HG03521 (cell line): ENCODE measurements around the gene ADH1B.
"Not testable (repeated sequence)": the region's sequence is repeated elsewhere in the genome, so short reads cannot be mapped to it uniquely, and the experiment has no call there.

Experiments
- ATAC-seq: cut with Tn5 transposase; IDR thresholded peaks from one replicate; pipeline ENCODE4 v1.9.1; 2021; ENCODE audit warnings: mild to moderate bottlenecking, moderate library complexity; ENCODE audit not compliant: unreplicated experiment

The ADH1B gene

DNA sequence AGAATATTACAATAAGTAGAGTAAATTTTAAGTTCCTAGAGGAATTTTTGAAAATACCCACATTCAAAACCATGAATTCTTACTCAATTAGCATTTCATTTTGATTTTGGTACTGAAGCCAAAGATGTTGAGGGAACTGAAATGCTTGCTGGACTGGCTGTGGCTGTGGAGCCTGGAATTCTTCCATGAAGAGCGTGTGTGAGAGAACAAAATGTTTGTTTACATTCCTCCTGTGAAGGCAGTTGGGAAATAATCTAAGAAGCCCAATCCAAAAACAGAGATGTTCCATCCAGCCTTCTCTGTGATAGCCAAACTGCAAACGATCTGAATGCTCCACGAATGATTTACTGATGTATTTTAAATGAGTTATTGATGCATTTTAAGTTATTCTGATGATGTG, 3.8 kb upstream of the ADH1B start:
- no peak for ATAC-seq

DNA sequence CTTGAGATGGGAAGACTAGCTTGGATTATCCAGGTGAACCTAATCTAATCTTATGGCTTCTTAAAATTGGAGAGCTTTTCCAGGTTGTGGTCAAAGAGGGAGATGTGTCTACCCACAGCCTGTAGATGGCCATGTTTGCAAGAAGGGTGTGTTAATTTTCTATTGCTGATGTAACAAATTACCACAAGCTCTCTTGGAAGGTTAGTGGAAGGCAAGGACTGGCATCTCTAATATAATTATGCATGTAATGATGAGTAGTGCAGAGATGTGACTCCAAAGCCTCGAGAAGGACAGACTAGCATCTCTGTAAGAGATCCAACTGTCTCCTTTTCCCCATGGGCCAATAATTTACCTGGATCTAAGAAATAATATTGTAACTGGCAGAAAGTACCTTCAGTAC, 3.2 kb upstream of the ADH1B start:
- no peak for ATAC-seq

DNA sequence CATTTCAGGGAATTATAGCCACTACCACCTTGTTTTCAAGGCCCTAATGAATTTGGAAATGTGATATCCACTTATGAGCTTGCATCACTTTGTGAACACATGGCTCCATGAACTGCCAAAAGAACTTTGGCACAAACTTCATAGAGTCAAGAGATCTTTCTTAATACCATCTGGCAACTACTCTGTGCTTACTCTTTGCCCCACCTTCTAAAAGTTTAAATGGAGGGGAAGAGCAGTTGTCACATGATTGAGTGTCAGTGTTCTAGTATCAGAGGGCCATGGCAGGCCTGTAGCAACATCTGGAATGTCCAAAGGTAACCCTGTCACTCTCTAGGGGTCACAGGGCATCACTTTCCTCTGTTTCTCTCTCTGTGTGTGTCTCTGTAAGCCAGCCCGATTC, 2.6 kb upstream of the ADH1B start:
- no peak for ATAC-seq

DNA sequence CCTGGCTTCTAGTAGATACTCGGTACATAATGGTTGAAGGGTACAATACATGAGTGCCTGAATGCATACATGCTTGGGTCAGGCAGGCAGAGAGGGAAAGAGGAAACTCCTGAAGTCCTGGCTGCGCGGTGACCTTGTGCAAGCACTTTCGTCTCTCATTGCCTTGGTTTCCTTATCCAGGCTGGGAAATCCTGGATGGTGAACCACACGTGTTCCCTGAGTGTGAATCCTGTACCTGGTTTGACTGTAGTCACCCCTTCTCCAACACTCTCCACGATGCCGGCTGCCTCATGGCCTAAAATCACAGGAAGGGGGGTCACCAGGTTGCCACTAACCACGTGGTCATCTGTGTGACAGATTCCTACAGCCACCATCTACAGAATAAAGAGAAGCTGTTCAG, 3.4 kb downstream of the ADH1B start:
- ATAC-seq = not testable (repeated sequence)

DNA sequence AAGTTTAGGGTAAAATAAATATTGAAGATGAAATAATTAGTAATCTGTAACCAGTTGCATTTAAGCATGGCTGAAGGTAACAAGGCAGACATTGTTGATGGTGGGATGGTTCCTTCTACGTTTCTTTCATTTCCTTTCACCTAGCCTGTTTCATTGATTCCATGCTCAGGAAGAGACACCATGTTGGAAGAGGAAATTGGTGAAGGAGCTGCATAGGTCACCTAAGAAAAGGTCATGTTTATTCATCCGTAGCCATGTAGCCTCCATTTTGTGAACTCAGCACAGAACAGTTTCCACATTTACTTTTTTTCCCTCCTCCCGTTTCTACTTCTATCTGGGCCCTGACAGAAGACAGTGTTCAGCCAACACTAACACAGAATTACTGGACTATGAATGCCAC, 3.8 kb downstream of the ADH1B start:
- no peak for ATAC-seq

DNA sequence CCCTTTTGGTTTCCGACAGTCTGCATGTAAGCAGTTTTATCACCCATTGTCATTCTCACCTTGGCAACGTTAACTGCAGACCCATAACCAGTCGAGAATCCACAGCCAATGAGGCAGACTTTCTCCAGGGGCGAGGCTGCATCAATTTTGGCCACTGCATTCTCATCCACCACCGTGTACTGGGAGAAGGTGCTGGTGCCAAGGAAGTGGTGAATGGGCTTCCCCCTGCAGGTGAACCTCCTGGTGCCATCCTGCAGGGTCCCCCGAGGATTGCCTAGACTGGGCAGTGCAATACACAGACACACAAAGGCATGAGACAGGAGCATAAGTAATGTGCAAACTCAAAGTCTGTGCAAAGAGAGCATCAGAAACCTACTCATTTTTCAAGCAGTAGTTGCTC, 5.4 kb downstream of the ADH1B start:
- ATAC-seq = no peak

DNA sequence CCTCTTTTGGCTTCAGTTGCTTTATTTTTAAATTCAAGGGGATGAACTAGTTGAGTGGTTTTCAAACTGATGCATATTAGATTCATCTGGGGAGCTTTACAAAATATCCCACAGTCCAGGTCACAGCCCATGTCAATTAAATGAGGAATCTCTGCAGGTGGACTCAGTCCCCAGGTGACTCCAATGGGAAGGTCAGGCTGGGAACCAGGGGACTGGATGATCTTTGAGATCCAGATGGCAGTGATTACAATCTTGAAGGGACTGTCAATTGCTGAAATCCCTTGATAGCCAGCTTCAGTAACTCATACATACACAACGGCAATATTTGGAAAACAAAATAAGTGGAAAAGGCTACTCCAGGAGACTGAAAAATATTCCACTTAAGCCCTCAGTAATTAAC, 7.0 kb downstream of the ADH1B start:
- no peak for ATAC-seq

DNA sequence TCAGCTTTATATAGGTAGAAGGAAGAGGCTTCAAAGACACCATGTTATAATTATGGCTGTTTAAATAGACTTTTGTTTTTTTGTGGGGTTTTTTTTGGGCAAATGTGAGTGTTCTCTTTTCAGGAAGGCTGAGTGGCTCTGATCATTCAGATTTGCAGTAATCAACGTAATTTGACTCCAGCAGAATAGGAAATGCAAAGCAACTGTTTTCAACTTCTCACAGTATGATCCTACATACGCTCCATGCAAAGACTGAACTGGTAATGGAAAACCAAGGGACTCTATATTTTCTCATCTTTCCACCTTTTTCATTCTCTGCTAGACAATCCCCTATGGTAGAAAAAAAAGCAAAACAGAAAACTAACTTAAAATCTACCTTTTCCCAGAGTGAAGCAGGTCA, 10.8 kb downstream of the ADH1B start:
- no peak for ATAC-seq

DNA sequence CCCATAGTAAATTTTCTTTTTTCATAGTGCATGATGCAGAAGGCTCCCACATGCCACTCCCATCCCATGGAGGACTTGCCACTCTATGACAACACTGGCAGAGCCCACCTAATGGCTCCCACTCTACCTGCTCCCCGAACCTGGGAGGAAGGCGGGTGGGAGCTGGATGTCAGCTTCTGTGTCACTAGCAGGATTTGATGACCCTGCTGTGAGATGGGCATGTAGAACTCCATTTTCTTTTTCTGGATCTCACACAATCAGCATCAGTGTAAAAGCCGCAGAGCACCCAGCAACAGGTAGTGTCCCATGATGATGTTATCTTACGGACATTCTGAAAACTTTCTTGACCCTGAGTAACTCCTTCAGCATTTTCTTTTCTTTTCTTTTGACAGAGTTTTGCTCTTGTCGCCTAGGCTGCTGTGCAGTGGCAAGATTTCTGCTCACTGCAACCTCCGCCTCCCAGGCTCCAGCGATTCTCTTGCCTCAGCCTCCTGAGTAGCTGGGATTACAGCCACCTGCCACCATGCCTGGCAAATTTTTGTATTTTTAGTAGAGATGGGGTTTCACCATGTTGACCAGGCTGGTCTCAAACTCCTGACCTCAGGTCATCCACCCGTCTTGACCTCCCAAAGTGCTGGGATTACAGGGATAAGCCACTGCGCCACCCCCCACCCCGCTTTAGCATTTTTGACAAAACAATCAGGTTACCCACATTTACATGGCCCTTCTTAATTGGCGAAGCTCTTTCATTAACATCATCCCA, 15.4 kb downstream of the ADH1B start:
- ATAC-seq = no peak

DNA sequence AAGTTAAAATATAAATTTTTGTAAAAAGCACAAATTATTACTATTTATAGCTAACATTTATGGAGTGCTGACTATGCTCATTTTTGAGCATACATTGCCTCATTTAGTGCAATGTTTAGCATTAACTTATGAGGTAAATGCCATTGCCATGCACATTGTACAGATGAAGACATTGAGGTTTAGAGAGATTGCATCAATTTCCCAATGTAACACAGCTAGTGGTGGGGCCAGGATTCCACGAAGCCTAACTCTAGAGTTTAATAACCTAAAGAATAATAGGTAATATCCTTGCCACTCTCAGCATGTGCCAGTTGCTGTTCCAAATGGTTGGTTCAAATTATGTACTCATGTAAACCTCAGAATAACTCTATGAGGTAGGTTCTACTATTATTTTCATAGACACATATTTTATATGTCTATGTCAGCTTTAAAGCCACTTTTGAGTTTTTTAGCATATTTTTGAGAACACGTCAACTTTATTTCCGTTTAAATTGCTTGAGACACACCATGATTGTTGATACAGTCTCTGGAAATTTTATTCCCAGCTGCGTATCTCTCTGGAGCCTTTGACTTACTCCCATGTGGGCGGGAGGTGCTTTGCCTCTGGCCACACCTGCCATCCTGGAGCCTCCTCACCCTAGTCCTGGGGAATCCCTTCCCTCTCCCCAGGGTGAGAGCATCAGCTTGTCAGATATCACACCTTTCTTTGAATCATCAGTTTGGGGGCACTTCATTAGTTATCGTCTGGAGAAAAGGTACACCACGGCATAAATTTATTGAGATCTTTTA, 19.6 kb downstream of the ADH1B start:
- no peak for ATAC-seq

DNA sequence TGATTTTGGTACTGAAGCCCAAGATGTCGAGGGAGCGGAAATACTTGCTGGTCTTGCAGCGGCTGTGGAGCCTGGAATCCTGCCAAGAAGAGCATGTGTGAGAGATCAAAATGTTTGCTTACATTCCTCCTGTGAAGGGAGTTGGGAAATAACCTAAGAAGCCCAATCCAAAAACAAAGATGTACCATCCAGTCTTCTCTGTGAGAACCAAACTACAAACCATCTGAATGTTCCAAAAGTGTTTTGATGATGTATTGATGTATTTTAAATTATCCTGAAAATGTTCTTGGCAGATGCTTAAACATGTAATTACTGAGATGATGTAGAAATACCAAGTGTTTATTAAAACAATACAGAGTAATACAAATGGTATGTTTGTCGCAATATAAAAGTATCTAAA, 20.3 kb downstream of the ADH1B start:
- no peak for ATAC-seq

DNA sequence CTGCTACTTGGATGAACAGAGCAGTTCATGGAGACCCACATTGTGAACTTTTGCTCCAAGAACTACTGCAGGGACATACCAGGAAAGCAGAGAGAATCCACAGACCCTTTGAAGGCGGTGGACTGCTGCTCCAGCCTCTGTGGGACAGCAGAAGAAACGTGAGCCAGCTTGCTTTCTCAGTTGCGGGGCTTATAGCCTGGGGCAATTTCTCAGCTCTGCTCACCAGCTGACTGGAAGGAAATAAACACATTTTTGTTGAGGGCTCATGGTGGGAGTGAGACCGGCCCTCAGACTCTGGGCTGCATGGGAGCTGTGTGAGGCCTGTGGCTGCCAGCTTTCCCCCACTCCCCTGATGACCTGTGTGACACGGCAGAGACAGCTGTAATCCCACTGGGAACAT, 27.8 kb downstream of the ADH1B start:
- no peak for ATAC-seq

DNA sequence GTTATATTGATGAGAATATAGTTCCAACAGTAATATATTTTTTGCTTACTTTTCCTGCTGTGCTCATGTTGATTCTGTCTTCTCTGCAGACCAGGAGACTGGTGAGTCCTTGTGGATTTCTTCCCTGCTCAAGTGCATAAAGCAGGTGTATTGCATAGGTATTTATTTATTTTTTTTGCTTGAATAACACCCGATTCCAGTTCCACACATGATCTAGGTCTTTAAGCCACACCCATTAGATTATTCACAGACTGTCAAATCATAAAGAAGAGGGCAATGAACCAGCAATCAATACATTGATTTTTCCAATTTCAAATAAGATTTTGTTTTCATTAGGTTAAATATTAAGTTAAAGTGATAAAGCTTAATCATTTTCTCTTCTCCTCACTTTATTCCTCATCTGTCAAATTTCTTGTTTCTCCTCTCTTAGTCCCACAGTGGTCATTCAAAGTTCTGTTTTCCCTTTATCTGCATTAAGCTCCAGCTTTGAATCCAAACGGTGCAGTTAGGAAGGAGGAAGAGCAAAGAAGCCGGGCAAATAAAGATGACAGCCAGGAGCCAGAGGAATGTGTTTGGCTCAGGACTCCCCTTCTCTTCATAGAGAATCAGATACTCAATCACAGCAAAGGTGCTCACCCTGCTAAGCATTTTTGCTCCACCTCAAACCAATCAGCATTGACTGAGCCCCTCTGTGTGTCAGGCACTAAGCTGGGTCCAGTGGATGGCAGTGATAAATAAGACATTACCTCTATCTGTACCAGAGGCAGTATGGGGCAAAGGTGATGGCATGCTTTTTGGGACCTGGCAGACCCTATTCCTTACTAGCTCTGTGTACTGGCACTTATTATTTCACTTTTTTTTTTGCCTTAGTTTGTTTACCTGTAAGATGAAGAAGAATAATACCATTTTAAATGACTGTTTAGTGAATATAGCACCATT, 30.1 kb downstream of the ADH1B start, which contains the start of gene ADH1A:
Gene ADH1A, minus strand, starts transcription at position 138 of the 939 bp plus-strand sequence. Its CDS starts 71 bp downstream, at position 67.
- no peak for ATAC-seq

DNA sequence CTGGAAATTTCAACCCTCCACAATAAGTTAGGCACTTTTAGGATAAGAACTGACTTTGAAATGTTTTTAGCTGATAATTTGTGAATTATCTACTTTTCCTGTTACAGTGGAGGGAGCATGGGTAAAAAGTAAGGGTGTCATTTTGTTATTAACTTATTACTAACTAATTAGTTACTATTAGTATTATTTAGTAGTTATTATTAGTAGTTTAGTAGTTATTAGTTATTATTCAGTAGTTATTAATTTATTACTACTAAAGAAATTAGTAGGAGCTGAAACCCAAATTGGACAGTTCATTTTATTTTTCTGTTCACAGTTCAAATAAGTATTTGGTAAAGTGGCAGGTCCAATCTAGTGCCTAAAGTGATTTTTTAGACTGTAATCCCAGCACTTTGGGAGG, 35.8 kb downstream of the ADH1B start:
- ATAC-seq = no peak

DNA sequence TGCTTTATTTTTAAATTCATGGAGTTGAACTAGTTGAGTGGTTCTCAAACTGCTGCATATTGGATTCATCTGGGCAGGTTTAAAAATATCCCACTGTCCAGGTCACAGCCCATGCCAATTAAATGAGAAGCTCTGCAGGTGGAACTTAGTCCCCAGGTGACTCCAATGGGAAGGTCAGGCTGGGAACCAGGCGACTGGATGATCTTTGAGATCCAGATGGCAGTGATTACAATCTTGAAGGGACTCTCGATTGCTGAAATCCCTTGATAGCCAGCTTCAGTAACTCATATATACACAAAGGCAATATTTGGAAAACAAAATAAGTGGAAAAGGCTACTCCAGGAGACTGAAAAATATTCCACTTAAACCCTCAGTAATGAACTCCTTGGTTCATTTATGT, 38.5 kb downstream of the ADH1B start:
- ATAC-seq = no peak

DNA sequence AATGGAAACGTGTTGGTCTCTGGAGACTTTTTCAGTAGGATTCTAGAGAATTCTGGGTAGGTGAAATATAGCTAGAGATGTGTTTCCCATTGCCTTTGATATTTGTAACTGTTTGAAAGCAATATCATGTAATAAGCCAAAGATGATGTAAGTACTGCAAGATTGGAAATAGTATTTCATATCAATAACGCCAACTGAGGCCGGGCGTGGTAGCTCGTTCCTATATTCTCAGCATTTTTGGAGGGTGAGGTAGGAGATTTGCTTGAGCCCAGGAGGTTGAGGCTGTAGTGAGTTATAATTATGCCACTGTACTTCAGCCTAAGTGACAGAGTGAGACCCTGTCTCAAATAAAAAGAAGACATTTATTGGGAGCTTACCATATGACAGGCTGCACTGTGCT, 39.9 kb downstream of the ADH1B start:
- ATAC-seq = no peak

DNA sequence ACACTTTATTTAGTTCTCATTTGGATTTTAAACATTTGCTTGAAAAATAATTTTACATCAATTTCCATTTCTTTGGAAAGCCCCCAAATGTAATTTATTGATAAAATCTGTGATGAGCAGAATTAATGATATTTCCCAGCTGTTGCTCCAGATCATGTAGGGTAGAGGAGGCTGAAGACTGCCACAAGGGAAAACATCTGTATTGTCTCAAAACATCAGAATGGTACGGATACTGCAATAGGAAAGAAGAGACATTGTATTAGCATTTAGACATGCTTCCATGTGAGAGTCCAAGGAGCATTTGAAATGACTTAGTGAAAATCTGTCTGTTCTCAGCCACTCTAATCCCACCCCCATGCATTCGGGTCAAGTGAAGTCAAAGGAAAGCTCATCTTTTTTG, 44.8 kb downstream of the ADH1B start:
- no peak for ATAC-seq

DNA sequence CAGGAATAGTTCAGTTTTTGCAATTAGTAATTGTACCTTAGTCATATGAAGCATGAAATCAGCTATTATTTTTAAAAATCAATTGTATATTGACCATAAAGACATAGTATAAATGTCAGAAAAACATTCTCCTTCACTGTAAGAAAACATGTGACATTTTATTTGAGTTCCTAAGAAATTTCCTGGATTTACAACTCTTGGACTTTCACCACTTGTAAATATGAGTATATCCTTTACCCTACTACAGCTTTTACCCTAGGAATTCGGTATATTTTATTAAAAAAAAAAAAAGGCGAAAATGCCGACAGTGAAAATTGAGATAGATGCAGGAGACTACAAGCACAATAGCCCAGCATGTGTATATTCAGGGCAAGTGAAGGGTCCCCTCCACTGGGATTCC, 45.3 kb downstream of the ADH1B start:
- no peak for ATAC-seq

DNA sequence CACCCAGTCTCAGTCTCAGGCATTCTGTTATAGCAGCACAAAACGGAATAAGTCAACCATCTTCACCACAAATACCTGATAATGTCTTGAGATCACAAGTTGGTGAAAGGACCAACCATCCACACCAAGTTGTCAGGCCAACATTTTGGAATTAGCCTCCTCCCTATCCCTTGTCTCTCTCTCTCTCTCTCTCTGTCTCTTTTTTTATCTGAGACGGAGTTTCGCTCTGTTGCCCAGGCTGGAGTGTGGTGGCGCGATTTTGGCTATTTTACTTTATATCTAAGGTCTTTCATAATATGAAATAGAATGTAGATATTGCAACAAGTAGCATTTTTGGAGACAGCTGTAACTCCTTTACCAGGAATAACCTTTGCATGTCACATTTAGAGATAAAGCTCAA, 46.2 kb downstream of the ADH1B start:
- no peak for ATAC-seq

DNA sequence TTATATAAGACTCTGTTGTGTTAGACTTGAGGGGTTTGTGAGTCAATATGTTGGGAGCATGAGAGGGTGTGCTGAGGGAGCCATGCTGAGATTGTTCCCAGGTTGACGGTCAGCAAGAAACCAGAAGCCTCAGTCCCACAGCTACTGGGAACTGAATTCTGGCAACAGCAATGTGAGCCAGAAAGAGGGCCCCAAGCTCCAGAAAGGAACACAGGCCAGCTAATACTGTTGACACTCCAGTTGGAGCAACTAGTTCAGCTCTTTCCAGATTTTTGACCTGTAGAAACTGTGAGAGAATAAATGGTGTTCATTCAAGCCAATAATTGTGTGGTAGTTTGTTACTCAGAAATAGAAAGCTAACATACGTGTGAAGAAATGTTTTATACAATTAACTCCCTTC, 47.5 kb downstream of the ADH1B start:
- no peak for ATAC-seq

DNA sequence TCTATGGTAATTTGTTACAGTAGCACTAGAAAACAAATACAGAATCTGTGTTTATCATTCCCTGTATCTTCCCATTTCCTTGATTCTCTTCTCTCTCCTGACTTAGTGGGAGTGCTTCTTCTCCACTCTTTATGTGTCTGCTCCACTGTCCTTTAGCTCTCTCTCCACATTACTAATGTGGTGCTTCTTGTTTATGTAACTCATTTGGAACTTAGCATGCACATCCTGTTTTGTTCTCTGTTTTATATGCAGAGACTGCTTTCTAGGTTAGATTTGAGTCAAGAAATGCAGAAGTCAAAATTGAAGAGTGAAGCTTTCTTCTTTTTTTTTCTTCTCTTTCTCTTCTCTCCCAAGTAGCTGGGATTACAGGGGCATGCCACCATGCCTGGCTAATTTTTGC, 56.3 kb downstream of the ADH1B start:
- ATAC-seq = no peak
